Measurements from ENCODE around the gene ALPG. TPM values are rescaled to one million over a fixed set of nuclear protein-coding genes. Genes with fewer than 3 reads are reported as not detected.

Gene ALPG
- total and polyA plus RNA-seq, 2 donors (not counting 3 experiments of a cell fraction or from before 2014, with no cell fraction given), result not detected

GRCh38 chr2:232436381-232437194 lies 29.9 kb downstream of the ALPG start:
- Histone ChIP-seq H3K79me2 (ENCODE audit: control insufficient read depth, insufficient read depth, low read length) (no peaks in the 10 kb centered on the region), H3K9me3 (replicated peaks; ENCODE audit: control insufficient read depth, insufficient read depth, low read length) (no peaks in the 10 kb centered on the region), H3K4me3 (replicated peaks in 1 of 3; ENCODE audit: insufficient read depth in 1 of 3, low read depth in 1 of 3, low read length in 3 of 3) (no peak overlapping the region), H3K36me3 (ENCODE audit: control insufficient read depth in 2 of 2, extremely low read depth in 1 of 2, insufficient read depth in 2 of 2, low read length in 2 of 2) (no peaks in the 10 kb centered on the region), H3K9ac (replicated peaks; ENCODE audit: extremely low read depth, insufficient read depth, low read length) (no peak overlapping the region), H4K20me1 (replicated peaks; ENCODE audit: control insufficient read depth, extremely low read depth, insufficient read depth, low read length) (no peaks in the 10 kb centered on the region), H3K4me1 (ENCODE audit: control insufficient read depth, extremely low read depth, insufficient read depth, low read length) (no peaks in the 10 kb centered on the region), H3K27ac (ENCODE audit: insufficient read depth, low read depth, low read length) (no peak overlapping the region), H2AFZ (ENCODE audit: low read depth, low read length) (no peak overlapping the region), H3K9me1 (replicated peaks; ENCODE audit: control insufficient read depth, extremely low read depth, insufficient read depth, low read length) (no peaks in the 10 kb centered on the region), H3K4me2 (ENCODE audit: insufficient read depth, low read length) (no peak overlapping the region), H3K27me3 (ENCODE audit: control insufficient read depth in 2 of 2, insufficient read depth in 2 of 2, low read length in 2 of 2) (peaks cover 0 to 2% of the 10 kb centered on the region in 2 experiments)
- dilution Hi-C loops (cut with MboI; ENCODE audit: extremely low pct_ligation_motif_present, low sequenced_read_pairs), result no loop called here
- POLR2A ChIA-PET, result no interaction called here
- CTCF ChIA-PET, result interaction anchor here (1.1 to 3.7 kb wide), 8 partner anchors 9 to 538 kb away, joined by 3 to 26 read pairs (median 6); no protein-coding TSS in a partner anchor
- DNase-seq (ENCODE audit: low read depth, low spot score) (no peak), FAIRE-seq (no peak)
- intact Hi-C loops (cut with micrococcal nuclease), result no loop called here
- BruUV-seq (replicated peaks), result no TSS peak
- TF ChIP-seq FOS (IDR thresholded peaks at IDR 0.05; ENCODE audit: borderline replicate concordance, insufficient read depth, low read length) (no peak), MYC (IDR thresholded peaks at IDR 0.05; ENCODE audit: low read depth, low read length) (no peak), POLR2A (IDR thresholded peaks at IDR 0.05; ENCODE audit: low read depth, low read length) (no peak), POLR2AphosphoS5 (IDR thresholded peaks at IDR 0.05; ENCODE audit: insufficient read depth, low read depth, low read length) (no peak), EZH2 (IDR thresholded peaks at IDR 0.05; ENCODE audit: borderline replicate concordance, low read depth, low read length, severe bottlenecking) (no peak), JUN (IDR thresholded peaks at IDR 0.05; ENCODE audit: borderline replicate concordance, insufficient read depth, insufficient read length, low read depth) (no peak), GATA2 (IDR thresholded peaks at IDR 0.05; ENCODE audit: insufficient read depth, insufficient read length, low read depth, low read length) (no peak), CTCF (IDR thresholded peaks at IDR 0.05; ENCODE audit: extremely low read depth in 1 of 2, insufficient read depth in 1 of 2, low read depth in 1 of 2, low read length in 2 of 2) (no peak)
- TF ChIP-seq, protein P1, sequence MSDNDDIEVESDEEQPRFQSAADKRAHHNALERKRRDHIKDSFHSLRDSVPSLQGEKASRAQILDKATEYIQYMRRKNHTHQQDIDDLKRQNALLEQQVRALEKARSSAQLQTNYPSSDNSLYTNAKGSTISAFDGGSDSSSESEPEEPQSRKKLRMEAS (IDR thresholded peaks at IDR 0.05; ENCODE audit: insufficient read depth, insufficient read length), result no peak

Measured in endothelial cell of umbilical vein (primary cell).